GOT3 (cell line): ENCODE data around the gene ARHGEF12.

ENCODE experiments used
- DNase-seq: peaks from one replicate; lab custom pipeline; 2025; ENCODE audit warnings: mixed read lengths; lab: John Stamatoyannopoulos, UW

The ARHGEF12 gene

DNA sequence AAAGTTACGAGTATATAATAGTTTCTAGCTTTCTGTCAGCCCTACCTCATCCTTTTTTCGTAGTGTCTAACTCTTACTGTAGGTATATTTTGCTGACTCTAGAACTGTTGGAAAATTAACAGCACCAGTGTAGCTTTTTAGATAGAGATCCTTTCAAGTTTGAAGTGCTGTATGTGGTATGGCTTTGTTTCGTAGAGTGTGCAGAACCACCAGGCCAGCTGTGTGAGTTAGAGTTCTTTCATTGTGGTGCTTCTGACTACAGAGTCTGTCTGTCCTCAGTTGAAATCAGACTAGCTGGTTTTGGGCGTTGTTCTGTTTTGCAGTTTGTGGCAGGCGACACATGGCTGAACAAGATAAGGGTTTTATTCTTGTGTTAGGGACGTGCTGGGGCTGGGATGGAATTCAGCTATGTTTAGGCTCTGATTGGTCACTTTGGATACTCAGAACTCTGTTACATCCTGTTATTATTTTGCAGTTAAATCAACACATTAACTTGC is 3.2 kb downstream of the ARHGEF12 start:
- no peak for DNase-seq

DNA sequence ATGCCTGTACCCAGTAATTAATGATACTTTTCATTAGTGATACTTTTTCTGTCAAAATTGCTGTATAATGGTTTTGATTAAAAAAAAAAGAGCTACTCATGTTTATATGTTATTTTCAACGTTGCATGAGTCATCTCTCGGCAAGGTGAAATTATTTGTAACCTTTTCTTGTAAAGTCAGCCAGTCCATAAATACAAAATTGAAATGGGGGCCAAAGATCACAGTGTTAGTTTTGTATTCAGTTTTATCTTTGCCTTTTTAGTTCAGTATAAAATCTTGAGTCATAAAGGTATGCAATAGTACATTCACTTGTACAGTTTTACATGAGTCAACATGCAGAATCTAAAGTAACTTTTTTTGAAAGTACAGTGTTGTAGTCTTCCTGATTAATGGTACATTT is 4.3 kb downstream of the ARHGEF12 start:
- no peak for DNase-seq

DNA sequence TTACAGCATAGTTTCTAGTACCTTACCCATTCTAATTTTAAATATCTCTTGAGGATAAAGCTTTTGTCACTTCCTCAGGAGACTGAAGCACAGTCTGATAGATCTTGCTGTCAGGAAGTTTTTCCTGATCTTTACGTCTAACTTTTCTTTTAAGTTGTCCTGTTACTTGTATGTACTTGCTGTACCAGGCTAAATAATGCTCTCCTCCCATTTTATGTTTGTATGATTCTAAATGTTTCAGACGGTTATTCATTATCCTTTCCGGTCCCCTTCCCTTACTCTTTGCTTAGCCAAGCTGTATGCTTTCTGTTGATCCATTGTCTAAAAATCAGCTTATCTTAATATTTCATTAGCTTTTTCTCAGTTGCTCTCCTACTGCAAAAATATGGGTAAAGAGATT is 6.0 kb downstream of the ARHGEF12 start:
- DNase-seq: no peak

DNA sequence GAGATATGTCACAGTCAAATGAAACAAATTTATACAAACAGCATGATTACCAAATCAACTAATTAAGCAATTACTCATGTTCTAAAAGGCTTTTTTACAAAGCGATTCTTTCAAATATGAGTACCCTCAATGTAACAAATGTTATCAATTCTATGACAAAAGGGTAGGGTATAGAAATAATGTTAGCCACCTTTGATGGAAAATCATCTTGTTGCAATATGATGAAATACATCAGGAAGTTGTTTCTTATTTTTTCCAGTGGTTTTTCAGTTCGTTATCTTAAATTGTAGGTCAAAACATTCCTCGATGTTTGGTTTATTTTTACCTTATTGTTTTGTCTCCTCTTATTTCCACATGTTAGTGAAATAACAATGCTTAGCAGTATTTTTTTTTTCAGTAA is 6.5 kb downstream of the ARHGEF12 start:
- DNase-seq: no peak

DNA sequence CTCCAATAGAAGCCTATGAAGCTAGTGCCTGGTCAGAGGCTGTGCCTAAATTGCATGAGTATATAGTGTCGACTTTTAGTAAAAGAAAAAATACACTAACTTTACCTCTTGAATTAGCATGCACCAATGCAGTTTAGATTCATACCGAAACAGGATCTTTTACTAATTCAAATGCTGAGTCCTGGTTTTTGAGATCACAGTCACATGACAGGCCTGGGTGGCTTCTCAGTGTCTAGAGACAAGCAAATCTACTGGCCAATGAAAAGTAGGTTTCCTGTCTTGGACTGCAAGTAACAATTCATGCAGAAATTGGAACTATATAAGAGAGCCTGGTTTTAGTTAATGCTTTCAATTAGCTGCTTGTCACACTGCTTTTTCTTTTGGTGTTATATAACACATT is 7.2 kb downstream of the ARHGEF12 start:
- DNase-seq: no peak

DNA sequence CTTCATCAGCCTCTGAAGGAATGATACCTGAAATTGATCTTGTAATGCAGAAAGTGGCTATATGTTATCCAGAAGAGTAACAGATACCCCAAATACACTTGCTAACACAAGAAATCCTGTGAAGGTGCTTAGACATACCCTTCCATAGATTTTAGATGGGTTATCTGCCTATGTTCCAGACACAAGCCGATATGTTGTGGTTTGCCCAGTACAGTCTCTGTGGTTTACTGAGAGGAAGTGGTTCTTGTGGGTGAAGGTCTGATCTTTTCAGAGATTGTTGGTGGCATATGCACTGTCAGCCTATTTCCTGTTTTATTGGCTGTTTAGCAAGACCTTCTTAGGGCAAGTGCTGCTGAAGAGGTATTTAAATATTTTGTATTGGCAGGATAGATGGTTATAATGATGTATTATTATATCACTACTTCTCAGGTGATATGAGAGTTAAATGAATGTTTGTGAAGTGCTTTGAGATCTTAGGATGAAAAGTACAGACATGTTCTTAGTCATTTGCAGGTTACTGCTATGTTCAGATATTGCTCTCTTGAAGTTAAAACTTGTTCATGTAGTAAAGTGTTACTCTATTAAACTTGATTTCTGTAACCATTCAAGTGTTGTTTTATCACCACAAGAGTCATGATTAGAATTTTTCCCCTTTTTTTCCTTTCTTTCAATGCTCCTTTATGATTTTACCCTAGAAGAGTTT is 8.2 kb downstream of the ARHGEF12 start:
- DNase-seq: no peak

DNA sequence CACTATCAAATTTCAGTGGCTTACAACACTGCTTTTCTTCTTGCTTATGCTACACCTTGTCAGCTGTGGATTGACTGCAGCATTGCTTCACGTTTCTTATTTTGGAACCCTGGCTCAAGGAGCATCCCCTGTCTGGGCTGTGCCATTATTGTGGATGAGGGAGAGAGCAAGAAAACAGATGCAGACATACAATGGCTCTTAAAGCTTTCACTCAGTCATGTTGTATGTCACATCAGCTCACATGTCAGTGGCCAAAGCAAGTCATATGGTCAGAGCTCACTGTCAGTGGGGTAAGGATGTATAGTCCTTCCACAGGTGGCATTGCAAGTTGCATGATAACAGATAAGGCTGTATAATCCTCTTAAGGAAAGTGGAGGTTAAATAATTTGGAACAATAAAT is 10.0 kb downstream of the ARHGEF12 start:
- no peak for DNase-seq

DNA sequence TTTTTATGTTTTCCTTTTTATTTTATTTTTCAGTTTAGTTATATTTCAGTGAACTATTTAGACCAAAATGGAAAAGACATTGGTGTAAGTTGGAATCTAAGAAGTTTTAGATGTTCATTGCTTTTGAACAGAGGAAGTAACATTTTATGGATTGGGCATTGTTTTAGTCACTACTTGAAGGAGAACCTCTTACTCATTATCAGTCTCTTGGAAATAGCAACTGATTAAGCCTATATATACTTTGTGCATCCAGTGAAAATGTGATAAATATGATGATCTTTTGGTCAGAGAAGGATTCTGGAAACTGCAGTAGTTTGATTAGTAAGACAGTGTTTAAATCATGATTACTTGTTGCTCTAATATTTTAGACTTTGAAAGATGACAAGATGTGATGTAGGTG is 14.4 kb downstream of the ARHGEF12 start:
- no peak for DNase-seq

DNA sequence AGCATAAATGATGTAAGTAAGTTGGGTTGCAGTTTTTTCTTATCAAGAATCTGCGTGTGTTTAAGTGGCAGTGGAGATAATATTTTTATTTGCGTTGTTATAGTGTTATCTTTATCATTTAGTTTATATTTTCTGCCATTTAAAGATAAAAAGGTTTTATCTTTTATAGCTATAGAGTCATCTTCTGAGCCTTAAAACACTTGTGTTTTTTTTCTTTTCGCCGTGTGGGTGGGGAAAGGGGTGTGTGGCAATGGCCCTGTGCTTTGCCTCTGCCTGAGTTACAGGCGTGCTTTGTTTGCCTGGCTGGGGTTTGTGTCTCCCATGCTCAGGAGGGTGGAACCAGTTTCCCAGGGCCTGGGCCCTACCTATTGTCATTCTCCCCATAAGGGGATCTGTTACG is 16.2 kb downstream of the ARHGEF12 start:
- DNase-seq: no peak

DNA sequence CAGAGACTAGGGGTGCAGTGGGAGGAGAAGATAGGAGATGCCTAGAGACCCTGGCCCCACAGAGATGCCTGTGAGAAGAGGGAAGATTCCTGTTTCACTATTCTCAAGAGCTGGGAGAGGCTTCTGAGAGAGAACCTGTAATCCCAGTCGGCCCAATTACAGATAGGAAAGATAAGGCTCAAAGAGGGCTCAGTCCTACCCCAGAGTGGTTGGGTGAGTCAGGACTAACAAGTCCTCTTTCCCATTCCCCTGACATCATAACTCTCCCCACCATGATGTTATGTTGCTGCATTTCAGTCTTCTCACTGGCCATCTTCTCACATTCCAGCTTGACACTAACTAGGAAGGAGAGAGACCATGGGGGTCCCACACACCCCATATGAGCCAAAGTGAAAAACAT is 17.9 kb downstream of the ARHGEF12 start:
- DNase-seq: no peak

DNA sequence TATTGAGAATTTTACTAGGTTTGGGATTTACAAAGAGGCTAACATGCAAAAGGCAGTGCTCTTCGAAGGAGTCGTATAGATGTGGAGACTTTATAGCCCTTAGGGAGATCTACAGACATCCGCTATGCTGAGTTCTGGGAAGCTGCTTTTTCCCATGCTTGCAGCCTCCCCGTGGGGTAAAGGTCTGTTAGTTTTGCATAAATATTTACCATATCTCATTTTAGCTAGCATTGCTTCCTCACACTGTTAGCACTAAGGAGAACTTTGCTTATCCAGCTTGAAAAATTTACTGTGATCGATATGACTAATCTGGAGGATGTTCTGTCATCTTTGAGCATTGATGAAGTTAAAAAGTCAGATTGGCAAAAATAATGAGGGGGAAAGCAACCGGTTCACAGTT is 18.6 kb downstream of the ARHGEF12 start:
- DNase-seq: no peak

DNA sequence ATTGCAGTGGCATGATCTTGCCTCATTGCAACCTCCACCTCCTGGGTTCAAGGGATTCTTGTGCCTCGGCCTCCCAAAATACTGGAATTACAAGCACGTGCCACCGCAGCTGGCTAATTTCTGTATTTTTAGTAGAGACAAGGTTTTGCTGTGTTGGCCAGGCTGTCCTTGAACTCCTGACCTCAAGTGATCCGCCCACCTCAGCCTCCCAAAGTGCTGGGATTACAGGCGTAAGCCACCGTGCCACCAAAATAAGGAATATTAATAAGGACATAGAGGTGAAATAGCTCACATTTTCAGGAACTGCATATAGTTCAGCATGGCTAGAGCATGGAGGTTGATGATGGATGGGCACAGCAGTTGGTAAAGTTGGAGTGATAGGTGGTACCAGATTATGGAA is 21.4 kb downstream of the ARHGEF12 start:
- no peak for DNase-seq

DNA sequence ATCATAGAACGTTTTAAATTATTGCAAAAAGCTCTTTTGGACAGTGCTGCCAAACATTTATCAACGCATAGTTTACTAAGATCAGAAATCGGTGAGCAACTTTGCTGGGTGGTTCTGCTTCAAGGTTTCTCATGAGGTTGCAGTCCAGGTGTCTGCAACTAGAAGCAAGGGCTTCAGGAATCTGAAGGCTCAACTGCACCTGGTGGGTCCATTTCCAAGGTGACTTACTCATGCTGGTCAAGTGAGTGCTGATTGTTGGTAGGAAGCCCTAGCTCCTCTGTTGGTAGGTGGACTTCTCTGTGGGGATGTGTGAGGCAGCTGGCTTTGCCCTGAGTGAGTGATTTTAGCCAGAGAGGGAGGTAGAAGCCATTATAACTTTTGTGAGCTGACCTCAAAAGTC is 22.5 kb downstream of the ARHGEF12 start:
- DNase-seq: no peak

DNA sequence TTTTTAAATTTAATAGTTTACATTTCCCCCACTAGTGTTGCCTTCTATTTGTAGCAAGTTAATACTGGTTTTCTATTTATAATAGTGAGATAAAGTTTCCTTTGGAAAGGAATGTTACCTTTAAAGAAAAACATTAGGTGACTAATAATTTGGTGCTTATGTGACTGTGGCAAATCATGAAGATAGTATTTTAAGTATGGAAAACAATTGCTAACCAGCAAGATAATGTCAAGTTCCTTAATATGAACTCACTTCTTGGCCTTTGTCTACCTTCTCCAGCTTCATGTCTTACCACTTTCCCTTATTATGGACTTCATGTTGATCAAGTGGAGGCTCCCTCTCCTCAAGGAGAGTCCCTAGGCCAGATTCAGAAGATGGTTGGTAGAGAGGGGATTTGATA is 27.2 kb downstream of the ARHGEF12 start:
- DNase-seq: no peak

DNA sequence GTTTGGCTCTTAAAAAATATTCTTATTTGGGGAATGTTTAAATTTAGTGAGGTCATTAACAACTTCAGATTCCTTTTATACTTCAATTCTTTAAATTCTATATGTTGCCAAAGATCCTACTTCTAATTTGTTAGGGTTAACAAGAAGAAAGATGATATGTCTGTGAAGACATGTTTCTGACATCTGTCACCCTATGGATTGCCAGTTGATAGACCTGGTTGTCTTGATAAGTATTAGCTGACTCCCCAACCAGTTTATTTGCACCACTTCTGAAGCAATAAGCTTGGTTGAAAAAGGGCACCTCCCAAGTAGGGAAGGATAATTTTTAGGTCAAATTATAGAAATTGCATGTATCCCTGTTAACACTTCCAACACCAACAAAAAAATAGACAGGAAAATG is 29.3 kb downstream of the ARHGEF12 start:
- DNase-seq: no peak

DNA sequence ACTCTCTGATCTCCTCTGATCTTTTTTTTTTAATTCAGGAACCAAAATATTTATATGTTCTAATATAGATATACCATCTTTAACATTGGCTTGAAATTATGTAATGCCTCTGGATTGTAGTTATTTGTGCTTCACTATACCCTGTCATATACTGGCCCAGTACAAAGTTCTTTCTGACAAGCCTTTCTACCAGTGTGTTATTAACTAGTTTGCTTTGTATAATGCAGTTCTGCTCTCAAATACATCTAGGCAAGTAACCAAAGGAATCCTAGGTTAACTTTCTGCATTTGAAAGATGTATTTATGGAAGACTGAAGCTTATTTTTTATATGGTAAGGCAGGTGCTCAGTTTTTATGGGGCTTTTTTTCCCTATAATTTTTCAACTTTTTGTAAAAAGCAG is 36.1 kb downstream of the ARHGEF12 start:
- no peak for DNase-seq

DNA sequence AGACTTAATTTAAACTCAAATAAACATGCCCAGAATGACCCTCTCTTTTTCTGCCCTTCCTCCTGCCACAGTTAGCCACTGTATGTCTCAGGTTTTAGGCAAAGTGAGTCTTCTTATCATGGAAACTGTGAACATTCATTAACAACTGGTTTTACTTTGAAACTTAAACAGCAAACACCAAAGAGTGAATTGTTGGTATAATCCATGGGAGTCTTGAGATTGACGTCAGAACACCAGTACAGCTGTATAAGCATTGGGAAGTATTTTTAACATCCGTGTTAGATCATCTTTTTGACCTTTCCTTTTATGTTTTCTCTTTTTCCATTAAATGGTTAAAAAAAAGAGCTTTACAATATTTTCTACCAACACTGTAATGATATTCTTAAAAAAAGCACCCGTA is 38.9 kb downstream of the ARHGEF12 start:
- DNase-seq: no peak

DNA sequence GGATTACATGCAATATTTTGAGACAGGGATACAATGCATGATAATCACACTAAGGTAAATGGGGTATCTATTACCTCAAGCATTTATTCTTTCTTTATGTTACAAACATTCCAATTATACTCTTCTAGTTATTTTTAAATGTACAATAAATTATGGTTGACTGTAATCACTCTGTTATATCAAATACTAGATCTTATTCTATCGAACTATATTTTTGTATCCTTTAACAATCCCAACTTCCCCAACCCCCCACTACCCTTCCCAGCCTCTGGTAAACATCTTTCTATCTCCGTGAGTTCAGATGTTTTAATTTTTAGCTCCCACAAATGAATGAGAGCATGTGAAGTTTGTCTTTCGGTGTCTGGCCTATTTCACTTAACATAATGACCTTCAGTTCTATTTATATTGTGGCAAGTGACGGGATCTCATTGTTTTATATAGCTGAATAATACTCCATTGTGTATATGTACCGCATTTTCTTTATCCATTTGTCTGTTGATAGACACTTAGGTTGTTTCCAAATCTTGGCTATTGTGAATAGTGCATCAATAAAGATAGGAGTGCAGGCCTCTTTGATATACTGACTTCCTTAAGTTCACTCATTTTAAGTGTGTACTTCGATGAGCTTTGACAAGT is 40.5 kb downstream of the ARHGEF12 start:
- DNase-seq: no peak

DNA sequence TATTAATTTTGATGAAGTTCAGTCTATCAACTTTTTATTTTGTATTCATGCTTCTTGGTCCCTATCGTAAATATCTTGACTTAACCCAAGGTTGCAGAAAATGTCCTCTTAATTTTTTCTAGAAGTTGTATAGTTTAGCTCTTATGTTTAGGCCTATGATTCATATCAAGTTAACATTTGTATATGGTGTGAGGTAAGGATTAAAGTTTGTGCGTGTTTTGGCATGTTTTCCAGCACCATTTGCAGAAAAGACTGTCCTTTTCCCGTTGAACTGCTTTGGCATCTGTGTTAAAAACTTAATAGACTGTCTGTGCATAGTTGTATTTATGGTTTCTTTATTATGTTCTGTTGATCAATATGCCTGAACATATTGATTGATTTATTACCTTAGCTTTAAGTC is 42.3 kb downstream of the ARHGEF12 start:
- no peak for DNase-seq

DNA sequence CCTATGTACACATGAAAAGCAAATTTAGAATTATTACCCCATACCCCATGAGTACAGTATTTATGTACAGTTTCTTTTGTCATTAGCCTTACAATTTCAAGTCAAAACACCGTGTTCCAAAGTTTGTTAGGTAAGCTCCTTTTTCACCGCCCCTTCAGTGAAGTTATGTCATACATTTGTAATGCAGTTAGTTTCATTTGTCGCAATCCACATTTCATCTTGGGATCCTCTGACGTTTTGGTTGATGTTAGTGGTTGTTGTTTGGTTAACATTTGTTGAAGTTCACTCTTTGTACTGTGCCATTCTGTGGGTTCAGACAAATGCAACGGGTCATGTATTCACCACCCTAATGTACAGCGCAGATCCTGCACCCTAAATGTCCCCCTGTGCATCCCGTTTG is 45.2 kb downstream of the ARHGEF12 start:
- DNase-seq: no peak

DNA sequence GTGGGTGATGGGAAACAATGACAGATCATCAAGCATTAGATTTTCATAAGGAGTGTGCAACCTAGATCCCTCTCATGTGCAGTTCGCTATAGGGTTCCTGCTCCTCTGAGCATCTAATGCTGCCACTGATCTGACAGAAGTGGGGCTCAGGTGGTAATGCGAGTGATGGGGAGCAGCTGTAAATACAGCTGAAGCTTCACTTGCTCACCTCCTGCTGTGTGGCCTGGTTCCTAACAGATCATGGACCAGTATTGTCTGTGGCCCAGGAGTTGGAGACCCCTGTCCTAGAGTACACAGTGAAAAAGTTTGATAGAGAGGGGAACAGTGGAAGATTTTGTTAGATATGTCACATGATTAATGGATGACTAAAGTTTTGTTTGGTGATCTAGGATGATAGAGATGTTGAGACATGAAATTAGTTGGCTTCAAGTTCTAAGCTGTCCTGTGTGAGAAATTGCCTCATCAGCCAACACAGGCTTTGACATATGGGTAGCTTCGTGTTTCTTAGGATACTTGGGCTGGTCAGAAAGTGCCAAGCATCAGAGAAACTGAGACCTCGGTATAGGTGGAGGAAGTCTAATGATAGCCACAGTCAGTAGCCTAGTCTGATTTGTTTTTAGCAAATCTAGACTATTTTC is 47.4 kb downstream of the ARHGEF12 start:
- DNase-seq: no peak

DNA sequence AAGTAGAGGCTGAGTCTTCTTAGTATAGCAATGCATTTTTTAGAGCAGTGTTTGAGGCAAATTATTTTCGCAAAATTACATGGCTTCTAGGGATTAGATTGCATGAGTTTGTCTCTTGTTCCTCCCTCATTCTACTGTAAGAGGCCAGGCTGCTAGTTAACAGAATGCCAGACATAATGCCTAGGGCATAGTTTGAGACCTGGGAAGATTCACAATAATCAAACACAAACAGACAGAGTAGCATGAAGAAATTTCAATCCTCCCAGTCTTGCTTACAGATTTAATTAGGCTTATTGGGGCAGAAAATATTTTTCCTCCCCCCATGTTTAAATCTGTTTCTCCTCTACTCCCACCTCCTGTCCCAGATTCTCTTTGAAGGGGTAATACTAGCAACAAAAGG is 48.3 kb downstream of the ARHGEF12 start:
- DNase-seq: no peak

DNA sequence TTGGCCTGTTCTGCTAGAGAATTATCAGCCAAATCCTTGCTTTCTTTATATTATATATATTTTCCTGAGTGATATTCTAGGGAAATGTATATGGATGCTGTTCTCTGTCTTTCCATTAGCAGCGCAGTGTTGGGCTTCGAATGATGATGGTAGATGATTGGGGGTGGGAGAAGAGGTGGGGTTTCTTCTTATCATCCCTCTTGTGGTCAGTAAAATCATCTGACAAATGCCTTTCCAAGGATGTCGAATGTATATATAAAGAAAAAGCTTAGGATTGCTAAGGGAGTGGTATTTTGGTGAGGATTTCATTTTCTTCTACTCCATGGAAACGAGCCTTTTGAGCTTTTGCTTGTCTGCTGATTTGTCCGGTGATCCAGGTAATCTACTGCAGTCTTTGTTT is 48.9 kb downstream of the ARHGEF12 start:
- DNase-seq: no peak

DNA sequence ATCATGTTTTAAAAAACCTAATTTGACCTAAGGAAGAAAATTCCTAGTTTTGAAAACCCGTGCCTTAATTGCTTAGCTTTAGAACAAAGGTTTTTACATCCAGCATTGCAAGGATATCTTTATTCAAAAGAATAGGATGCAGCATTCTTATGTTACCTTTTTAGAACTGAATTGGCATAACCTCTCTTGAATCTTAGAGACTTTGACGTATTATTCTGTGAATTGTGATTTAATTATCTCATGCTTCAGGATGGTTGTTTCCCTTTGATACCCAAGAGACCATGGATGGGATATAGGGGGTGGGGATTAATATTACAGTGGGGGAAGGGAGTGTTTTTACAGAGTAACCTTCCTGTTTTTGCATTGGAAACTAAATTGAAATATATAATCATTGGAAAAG is 49.4 kb downstream of the ARHGEF12 start:
- no peak for DNase-seq
